ENCODE results near the gene SEC14L1.
"Not testable (repeated sequence)": the region's sequence is repeated elsewhere in the genome, so short reads cannot be mapped to it uniquely, and the experiment has no call there.

SEC14L1 gene

GRCh38 chr17:77140166-77140877, 447 bp upstream of the SEC14L1 start:
- peak; percentile 83 to 100 (median 98) for DNase-seq

- no peak for DNase-seq
These were observed 1.2 kb downstream of the SEC14L1 start for GRCh38 chr17:77141846-77142449.

GRCh38 chr17:77142689-77143088, 1.9 kb downstream of the SEC14L1 start:
- no peak for DNase-seq

GRCh38 chr17:77143306-77143705, 2.5 kb downstream of the SEC14L1 start:
- no peak for DNase-seq

- DNase-seq = no peak
These were observed 3.5 kb downstream of the SEC14L1 start for GRCh38 chr17:77144227-77144626.

- DNase-seq = no peak
These were observed 4.4 kb downstream of the SEC14L1 start for GRCh38 chr17:77145224-77145611.

GRCh38 chr17:77145612-77146245, 5.0 kb downstream of the SEC14L1 start:
- DNase-seq = peak in 39 of 56 donors; percentile 19 to 80 (median 43)

GRCh38 chr17:77146246-77146632, 5.5 kb downstream of the SEC14L1 start:
- no peak for DNase-seq

GRCh38 chr17:77146882-77147281, 6.1 kb downstream of the SEC14L1 start:
- DNase-seq = no peak

GRCh38 chr17:77147357-77147801, 6.6 kb downstream of the SEC14L1 start:
- DNase-seq = no peak

- peak in 2 of 56 donors; percentile 21 to 40 for DNase-seq
These were observed 7.5 kb downstream of the SEC14L1 start for GRCh38 chr17:77148077-77148939.

GRCh38 chr17:77148940-77149510, 8.3 kb downstream of the SEC14L1 start:
- DNase-seq = no peak

- no peak for DNase-seq
These were observed 9.4 kb downstream of the SEC14L1 start for GRCh38 chr17:77150196-77150595.

GRCh38 chr17:77151186-77151585, 10.4 kb downstream of the SEC14L1 start:
- no peak for DNase-seq

GRCh38 chr17:77152056-77152455, 11.3 kb downstream of the SEC14L1 start:
- DNase-seq = not testable (repeated sequence)

- DNase-seq = peak in 1 of 56 donors; percentile 19
These were observed 12.7 kb downstream of the SEC14L1 start for GRCh38 chr17:77153472-77153871.

- no peak for DNase-seq
These were observed 13.3 kb downstream of the SEC14L1 start for GRCh38 chr17:77153999-77154586.

- no peak for DNase-seq
These were observed 14.4 kb downstream of the SEC14L1 start for GRCh38 chr17:77155125-77155524.

GRCh38 chr17:77157766-77158165, 17.0 kb downstream of the SEC14L1 start:
- DNase-seq = not testable (repeated sequence)

- no peak for DNase-seq
These were observed 19.5 kb downstream of the SEC14L1 start for GRCh38 chr17:77160091-77160874.

Data from nucleus accumbens (tissue), 56 donors.